Fibroblast of skin of left quadriceps (primary cell): ENCODE results near the gene MRPL1.
"Not testable (repeated sequence)": the region's sequence is repeated elsewhere in the genome, so short reads cannot be mapped to it uniquely, and the experiment has no call there.

Source experiments
- DNase-seq, 2 experiments: peaks; one replicate each; pipeline ENCODE4 v3.0.0-alpha.2; 2013; ENCODE audit warnings: low read depth in 2 of 2

MRPL1 gene

GRCh38 chr4:77982900-77983540 lies 120.4 kb downstream of the MRPL1 start:
- DNase-seq: not testable (repeated sequence)

DNA sequence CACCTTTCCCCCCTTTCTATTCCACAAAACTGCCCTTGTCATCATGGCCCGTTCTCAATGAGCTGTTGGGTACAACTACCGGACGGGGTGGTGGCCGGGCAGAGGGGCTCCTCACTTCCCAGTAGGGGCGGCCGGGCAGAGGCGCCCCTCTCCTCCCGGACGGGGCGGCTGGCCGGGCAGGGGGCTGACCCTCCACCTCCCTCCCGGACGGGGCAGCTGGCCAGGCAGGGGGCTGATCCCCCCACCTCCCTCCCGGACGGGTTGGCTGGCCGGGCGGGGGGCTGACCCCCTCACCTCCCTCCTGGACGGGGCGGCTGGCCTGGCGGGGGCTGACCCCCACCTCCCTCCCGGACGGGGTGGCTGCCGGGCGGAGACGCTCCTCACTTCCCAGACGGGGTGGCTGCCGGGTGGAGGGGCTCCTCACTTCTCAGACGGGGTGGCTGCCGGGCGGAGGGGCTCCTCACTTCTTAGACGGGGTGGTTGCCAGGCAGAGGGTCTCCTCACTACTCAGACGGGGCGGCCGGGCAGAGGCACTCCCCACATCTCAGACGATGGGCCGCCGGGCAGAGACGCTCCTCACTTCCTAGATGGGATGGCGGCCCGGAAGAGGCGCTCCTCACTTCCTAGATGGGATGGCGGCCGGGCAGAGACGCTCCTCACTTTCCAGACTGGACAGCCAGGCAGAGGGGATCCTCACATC lies 121.1 kb downstream of the MRPL1 start:
- DNase-seq: not testable (repeated sequence)

- no peak for DNase-seq
Observed at GRCh38 chr4:77989968-77990367, 127.3 kb downstream of the MRPL1 start.

GRCh38 chr4:77990456-77990855 lies 127.8 kb downstream of the MRPL1 start:
- no peak for DNase-seq

DNA sequence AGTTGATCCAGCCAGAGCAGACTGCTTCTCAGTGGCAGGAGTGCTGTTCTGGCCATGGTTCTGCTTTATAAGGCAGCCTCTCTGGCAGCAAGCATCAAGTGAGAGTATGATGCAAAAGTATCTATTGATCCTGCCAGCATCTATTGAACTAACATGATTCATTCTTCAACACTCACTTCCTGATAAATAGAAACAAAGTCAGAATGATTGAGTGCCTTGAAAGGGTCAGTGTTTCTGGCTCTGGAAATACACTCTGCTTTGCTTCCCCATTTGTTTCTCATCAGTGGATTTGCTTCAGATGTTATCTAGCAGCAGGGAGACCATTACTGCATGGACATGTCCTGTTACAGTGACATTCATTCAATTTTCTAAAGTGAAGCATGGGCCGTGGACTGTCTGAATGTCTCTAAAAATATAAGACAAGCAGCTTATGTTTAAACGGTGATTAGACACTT lies 128.3 kb downstream of the MRPL1 start:
- DNase-seq: no peak

- no peak for DNase-seq
Observed at GRCh38 chr4:77992581-77992980, 130.0 kb downstream of the MRPL1 start.

- DNase-seq: peak; percentile 63 to 64
Observed at GRCh38 chr4:77994194-77994721, 131.6 kb downstream of the MRPL1 start.

GRCh38 chr4:77996076-77996475 lies 133.4 kb downstream of the MRPL1 start:
- DNase-seq: no peak

DNA sequence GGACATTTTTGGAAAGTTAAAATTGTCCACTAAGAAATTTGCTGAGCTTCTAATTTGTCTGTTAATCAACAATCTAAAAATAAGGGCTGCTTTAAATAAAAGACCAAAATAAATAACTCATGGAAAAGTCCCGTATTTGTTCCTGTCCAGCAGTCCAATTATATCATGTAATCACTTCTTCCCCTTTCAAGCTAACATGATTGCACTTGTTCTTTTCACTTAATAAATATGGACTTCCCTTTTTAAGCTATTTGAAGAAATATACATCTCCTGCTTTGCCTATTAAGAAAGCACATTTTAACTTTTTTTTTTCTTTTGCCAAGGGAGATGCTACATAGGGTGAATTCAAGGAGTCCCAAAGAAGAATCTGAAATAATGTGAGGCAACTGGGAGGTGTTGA lies 138.9 kb downstream of the MRPL1 start:
- DNase-seq: no peak

DNA sequence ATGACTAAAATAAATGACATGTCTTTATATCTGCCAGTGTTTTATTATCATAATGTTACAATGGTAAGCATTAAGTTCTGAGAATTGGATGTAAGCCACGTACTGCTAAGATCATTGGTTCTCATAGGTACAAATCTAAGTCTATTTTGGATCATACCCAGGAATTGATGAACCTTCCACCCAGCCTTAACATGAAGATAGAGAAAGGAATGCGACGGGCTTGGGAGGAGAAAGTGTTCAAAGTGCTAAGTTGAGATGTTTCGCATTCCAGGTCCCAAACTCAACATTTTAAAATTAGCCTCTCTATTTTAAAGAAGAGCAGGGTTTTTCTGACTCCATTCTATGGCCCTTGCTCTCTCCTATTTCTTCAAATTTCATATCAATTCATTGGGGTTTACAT lies 139.6 kb downstream of the MRPL1 start:
- peak; percentile 18 to 19 for DNase-seq
